HCT116 (cell line): ENCODE measurements around the gene TMEM143. TPM values are rescaled to one million over a fixed set of nuclear protein-coding genes. Genes with fewer than 3 reads are reported as not detected.
"Not testable (repeated sequence)": the region's sequence is repeated elsewhere in the genome, so short reads cannot be mapped to it uniquely, and the experiment has no call there.

ENCODE experiments used
- ATAC-seq: fragments of 200-7000 bp; cut with Tn5 transposase; 2 replicates; pipeline ENCODE4 v1.9.1; 2020; ENCODE audit warnings: mild to moderate bottlenecking, moderate library complexity
- BruUV-seq: library from RNA; stranded (reverse); fragments of 400-500 nt; replicated peaks from 2 replicates; lab custom pipeline; 2021; lab: Mats Ljungman, UMichigan
- CTCF ChIA-PET: fragments of 300-600 bp; sonication (Branson Sonifier 250); formaldehyde crosslinking; loops from one replicate; lab custom pipeline; 2021; ENCODE audit warnings: antibody characterized with exemption; lab: Charles Lee
- POLR2A ChIA-PET: fragments of 300-600, 350-600 bp; sonication (Branson Sonifier 250); formaldehyde crosslinking; loops from one replicate; lab custom pipeline; 2021; ENCODE audit warnings: antibody characterized with exemption; lab: Charles Lee
- RAD21 ChIA-PET, 2 experiments: fragments of 300-600 bp; sonication (Branson Sonifier 250); formaldehyde crosslinking; loops; one replicate each; lab custom pipeline; 2023; ENCODE audit warnings: low total read pairs in 2 of 2; ENCODE audit not compliant: uncharacterized antibody in 2 of 2, unreplicated experiment in 2 of 2, low non-redundant PET in 1 of 2; lab: Charles Lee
- DNase-seq: peaks from one replicate; pipeline ENCODE4 v3.0.0-alpha.2; 2010; ENCODE audit warnings: low read depth, low spot score
- H2AFZ ChIP-seq: fragments of 200-600 bp; shearing (Covaris generic), sonication (generic); 2 replicates; pipeline ENCODE4 v1.6.1; 2017; ENCODE audit warnings: low read depth, mixed run types, mixed read lengths, antibody characterized with exemption, low read length; ENCODE audit not compliant: poor library complexity, severe bottlenecking
- H3K27ac ChIP-seq: 2 replicates; pipeline ENCODE4 v1.5.1; 2012; ENCODE audit warnings: low read depth, low read length
- H3K27me3 ChIP-seq: fragments of 200-600 bp; sonication (generic); 2 replicates; pipeline ENCODE4 v1.6.1; 2016; ENCODE audit warnings: mixed run types, low read length, mixed read lengths; ENCODE audit not compliant: insufficient read depth
- H3K36me3 ChIP-seq, 2 experiments: fragments of 200-500 bp in 1 of 2; fragments of 200-600 bp in 1 of 2; sonication (Bioruptor generic) in 1 of 2; sonication (generic) in 1 of 2; 2 replicates each; pipeline versions ENCODE4 v1.5.1 to v1.6.1; 2014 to 2016; ENCODE audit warnings: low read length in 2 of 2, inconsistent platforms in 1 of 2, mixed read lengths in 1 of 2, mixed run types in 1 of 2; ENCODE audit not compliant: insufficient read depth in 2 of 2, control insufficient read depth in 1 of 2
- H3K4me1 ChIP-seq, 2 experiments: fragments of 200-600 bp in 1 of 2; sonication (generic) in 1 of 2; 2 replicates each; pipeline versions ENCODE4 v1.5.1 to v1.6.1; 2012 to 2017; ENCODE audit warnings: low read length in 2 of 2, inconsistent platforms in 1 of 2, mild to moderate bottlenecking in 1 of 2, mixed read lengths in 1 of 2, mixed run types in 1 of 2, moderate library complexity in 1 of 2; ENCODE audit not compliant: insufficient read depth in 2 of 2, control insufficient read depth in 1 of 2
- H3K4me2 ChIP-seq: fragments of 200-600 bp; sonication (generic); 2 replicates; pipeline ENCODE4 v1.6.1; 2017; ENCODE audit warnings: mixed run types, low read length, mixed read lengths
- H3K4me3 ChIP-seq, 2 experiments: fragments of 200-600 bp in 1 of 2; sonication (generic) in 1 of 2; replicated peaks in 1 of 2; 2 replicates each; pipeline ENCODE4 v1.5.1; 2011 to 2016; ENCODE audit warnings: low read length in 2 of 2, control low read depth in 1 of 2, low read depth in 1 of 2, mild to moderate bottlenecking in 1 of 2, mixed read lengths in 1 of 2, mixed run types in 1 of 2
- H3K79me2 ChIP-seq: fragments of 200-600 bp; sonication (generic); 2 replicates; pipeline ENCODE4 v1.6.1; 2017; ENCODE audit warnings: mild to moderate bottlenecking, mixed run types, low read length, moderate library complexity, mixed read lengths; ENCODE audit not compliant: insufficient read depth
- H3K9ac ChIP-seq: fragments of 200-600 bp; sonication (generic); 2 replicates; pipeline ENCODE4 v1.6.1; 2016; ENCODE audit warnings: low read length, mixed read lengths
- H3K9me2 ChIP-seq: fragments of 200-600 bp; sonication (generic), shearing (Covaris generic); 2 replicates; pipeline ENCODE4 v1.6.1; 2017; ENCODE audit warnings: mixed run types, mild to moderate bottlenecking, moderate library complexity; ENCODE audit not compliant: insufficient read depth
- H3K9me3 ChIP-seq, 2 experiments: fragments of 200-500 bp in 1 of 2; fragments of 200-600 bp in 1 of 2; sonication (Bioruptor generic) in 1 of 2; sonication (generic) in 1 of 2; 2 replicates each; pipeline ENCODE4 v1.6.1; 2014 to 2017; ENCODE audit warnings: low read length in 2 of 2, mixed read lengths in 2 of 2, inconsistent platforms in 1 of 2, low read depth in 1 of 2, mild to moderate bottlenecking in 1 of 2, mixed run types in 1 of 2, moderate library complexity in 1 of 2; ENCODE audit not compliant: control insufficient read depth in 1 of 2, insufficient read depth in 1 of 2
- H4K20me1 ChIP-seq: fragments of 200-600 bp; sonication (generic), shearing (Covaris generic); 2 replicates; pipeline ENCODE4 v1.6.1; 2017; ENCODE audit warnings: mixed run types, mild to moderate bottlenecking, moderate library complexity; ENCODE audit not compliant: insufficient read depth
- EGR1 ChIP-seq: IDR thresholded peaks from 2 replicates; pipeline ENCODE4 v1.6.1; 2012; ENCODE audit warnings: low read depth
- EZH2phosphoT487 ChIP-seq: fragments of 200-600 bp; IDR thresholded peaks from 2 replicates; pipeline ENCODE4 v1.6.1; 2018; ENCODE audit warnings: antibody characterized with exemption, borderline replicate concordance
- FOSL1 ChIP-seq: IDR thresholded peaks from 2 replicates; pipeline ENCODE4 v1.6.1; 2012; ENCODE audit warnings: low read depth
- JUND ChIP-seq: IDR thresholded peaks from 2 replicates; pipeline ENCODE4 v1.6.1; 2012
- RAD21 ChIP-seq: IDR thresholded peaks from 2 replicates; pipeline ENCODE4 v1.6.1; 2012; ENCODE audit warnings: low read depth, mild to moderate bottlenecking
- SIN3A ChIP-seq: IDR thresholded peaks from 2 replicates; pipeline ENCODE4 v1.6.1; 2012; ENCODE audit warnings: low read depth
- SP1 ChIP-seq: IDR thresholded peaks from 2 replicates; pipeline ENCODE4 v1.6.1; 2012; ENCODE audit warnings: low read depth
- YY1 ChIP-seq: IDR thresholded peaks from 2 replicates; pipeline ENCODE4 v1.6.1; 2011; ENCODE audit warnings: low read length, low read depth, moderate library complexity, mild to moderate bottlenecking; ENCODE audit not compliant: insufficient replicate concordance; ENCODE audit errors: extremely low read depth
- intact Hi-C: fragments of 100-400 bp; cut with micrococcal nuclease; formaldehyde crosslinking; loops from 2 replicates; pipeline ENCODE4 v1.10.0; 2022
- total RNA-seq: library from RNA; stranded (reverse); gene quantifications from one replicate; pipeline ENCODE4 v1.2.1, GENCODE V29; 2021; ENCODE audit not compliant: unreplicated experiment

The TMEM143 gene
- total RNA-seq, 1 experiment from 2014 or later = 13.2 TPM

- Histone ChIP-seq H3K4me3 (no peak overlapping the region), H3K36me3 (no peaks in the 10 kb centered on the region), H3K27me3 (no peaks in the 10 kb centered on the region), H3K4me2 (peak overlapping the region; percentile 46), H3K9me3 (no peaks in the 10 kb centered on the region), H3K79me2 (no peaks in the 10 kb centered on the region), H3K4me1 (peaks cover 14 to 22% of the 10 kb centered on the region in 2 experiments; a peak in 3 of 4 replicates), H3K9me2 (no peaks in the 10 kb centered on the region), H2AFZ (no peak overlapping the region), H3K9ac (no peak overlapping the region), H3K27ac (peak overlapping the region; percentile 51; the same call in 1 of the 2 replicates), H4K20me1 (no peaks in the 10 kb centered on the region)
- TF ChIP-seq RAD21 (no peak), FOSL1 (no peak), SIN3A (no peak), JUND (no peak), EGR1 (peak; percentile 56; the same call in 1 of the 2 replicates), YY1 (no peak), EZH2phosphoT487 (no peak), SP1 (no peak)
- no TSS peak for BruUV-seq
- no peak for DNase-seq
- intact Hi-C loops = no loop called here
- POLR2A ChIA-PET = interaction anchor here (1.1 kb wide), 1 partner anchor 18 kb away, joined by 4 read pairs; the partner anchor contains the start of gene KDELR1
- 0 out of 2 replicates have a peak, but pooled peaks have one; percentile 28 for ATAC-seq
- CTCF ChIA-PET = interaction anchor here (1.2 to 1.3 kb wide), 2 partner anchors 9 to 19 kb away, joined by 3 to 6 read pairs; partner anchors contain the start of genes SYNGR4 and TMEM143
- RAD21 ChIA-PET = no interaction called here
These were observed 9.2 kb upstream of the TMEM143 start for GRCh38 chr19:48372904-48373303.

- H3K4me3 ChIP-seq, H3K9me3 ChIP-seq, POLR2A ChIA-PET, H3K9ac ChIP-seq, DNase-seq, RAD21 ChIA-PET, H3K4me2 ChIP-seq, intact Hi-C loops, H3K27me3 ChIP-seq, H2AFZ ChIP-seq, H3K36me3 ChIP-seq, BruUV-seq, H3K9me2 ChIP-seq, H4K20me1 ChIP-seq, ATAC-seq, H3K27ac ChIP-seq, H3K79me2 ChIP-seq: not testable (repeated sequence)
- peaks cover 14 to 18% of the 10 kb centered on the region in 2 experiments; a peak in 3 of 4 replicates for H3K4me1 ChIP-seq
- CTCF ChIA-PET = interaction anchor here (0.9 to 1.1 kb wide), 2 partner anchors 19 to 20 kb away, joined by 3 to 4 read pairs; partner anchors contain the start of gene KDELR1
These were observed 8.0 kb upstream of the TMEM143 start for GRCh38 chr19:48371771-48372170.
